GM12878 (cell line): ENCODE data around the gene RAB35. TPM values are rescaled to one million over a fixed set of nuclear protein-coding genes. Genes with fewer than 3 reads are reported as not detected.

Experiments used
- ATAC-seq: fragments of 200-7000 bp; cut with Tn5 transposase; 3 replicates; pipeline ENCODE4 v1.9.1; 2020; ENCODE audit warnings: mild to moderate bottlenecking, moderate library complexity
- BruUV-seq: library from RNA; stranded (reverse); fragments of 400-500 nt; replicated peaks from 2 replicates; lab custom pipeline; 2021; lab: Mats Ljungman, UMichigan
- CTCF ChIA-PET: fragments of 300-600 bp; sonication (Branson Sonifier 250); formaldehyde crosslinking; extraction: SDS; loops from one replicate; lab custom pipeline; 2021; ENCODE audit warnings: inconsistent platforms; lab: Yijun Ruan, JAX
- POLR2A ChIA-PET: fragments of 350-600 bp; formaldehyde crosslinking; extraction: SDS; loops from one replicate; lab custom pipeline; 2021; ENCODE audit warnings: inconsistent platforms; lab: Charles Lee
- RAD21 ChIA-PET: fragments of 300-600 bp; sonication (Branson Sonifier 250); formaldehyde crosslinking; loops from one replicate; lab custom pipeline; 2023; ENCODE audit warnings: antibody characterized with exemption; ENCODE audit not compliant: unreplicated experiment; lab: Charles Lee
- SMC1A ChIA-PET: fragments of 300-600 bp; sonication (Branson Sonifier 250); formaldehyde crosslinking; loops from one replicate; lab custom pipeline; 2023; ENCODE audit not compliant: unreplicated experiment, uncharacterized antibody; lab: Charles Lee
- DNase-seq: peaks from one replicate; pipeline ENCODE4 v3.0.0-alpha.2; 2011; ENCODE audit warnings: low read depth, low spot score
- FAIRE-seq: peaks from 3 replicates; lab custom pipeline; 2011; peaks lifted over from hg19 to GRCh38; lab: Jason Lieb, UNC
- H2AFZ ChIP-seq: 2 replicates; pipeline ENCODE4 v1.6.0; 2011; ENCODE audit warnings: low read depth, low read length, control low read depth; ENCODE audit not compliant: control insufficient read depth
- H3K27ac ChIP-seq: 2 replicates; pipeline ENCODE4 v1.5.1; 2011; ENCODE audit warnings: control low read depth; ENCODE audit not compliant: control insufficient read depth, insufficient read depth
- H3K27me3 ChIP-seq, 2 experiments: replicated peaks in 1 of 2; 2 replicates each; pipeline versions ENCODE4 v1.6.0 to v1.6.1; 2011; ENCODE audit warnings: low read length in 1 of 2; ENCODE audit not compliant: control insufficient read depth in 2 of 2, insufficient read depth in 2 of 2
- H3K36me3 ChIP-seq, 2 experiments: 2 replicates each; pipeline ENCODE4 v1.5.1; 2011; ENCODE audit warnings: low read length in 1 of 2; ENCODE audit not compliant: control insufficient read depth in 2 of 2, insufficient read depth in 2 of 2
- H3K4me1 ChIP-seq: 2 replicates; pipeline ENCODE4 v1.6.1; 2011; ENCODE audit warnings: mild to moderate bottlenecking, low read length, moderate library complexity, mixed read lengths; ENCODE audit not compliant: control insufficient read depth, insufficient read depth
- H3K4me2 ChIP-seq: 2 replicates; pipeline ENCODE4 v1.6.0; 2011; ENCODE audit warnings: control low read depth; ENCODE audit not compliant: control insufficient read depth, insufficient read depth
- H3K4me3 ChIP-seq: fragments of 200-600 bp; sonication (generic); 2 replicates; pipeline ENCODE4 v1.5.1; 2016
- H3K79me2 ChIP-seq: 2 replicates; pipeline ENCODE4 v1.6.0; 2011; ENCODE audit warnings: low read length; ENCODE audit not compliant: control insufficient read depth, insufficient read depth
- H3K9ac ChIP-seq: 2 replicates; pipeline ENCODE4 v1.8.0; 2011; ENCODE audit warnings: low read length, control low read depth, mixed read lengths; ENCODE audit not compliant: control insufficient read depth, insufficient read depth
- H3K9me3 ChIP-seq: replicated peaks from 3 replicates; pipeline ENCODE4 v1.5.1; 2011; ENCODE audit warnings: mild to moderate bottlenecking, low read length; ENCODE audit not compliant: control insufficient read depth, insufficient read depth
- H4K20me1 ChIP-seq: 2 replicates; pipeline ENCODE4 v1.6.0; 2011; ENCODE audit not compliant: control insufficient read depth, insufficient read depth
- BRCA1 ChIP-seq: IDR thresholded peaks from 2 replicates; pipeline ENCODE4 v1.6.1; 2011; ENCODE audit warnings: low read depth, low read length, improper control_type of control experiment
- CBX5 ChIP-seq: sonication (generic); IDR thresholded peaks from 2 replicates; pipeline ENCODE4 v1.6.1; 2016; ENCODE audit warnings: low read depth, moderate library complexity, mild to moderate bottlenecking, inconsistent platforms
- CHD1 ChIP-seq: IDR thresholded peaks from 2 replicates; pipeline ENCODE4 v1.6.1; 2012; ENCODE audit warnings: low read depth, low read length, improper control_type of control experiment
- CHD4 ChIP-seq: fragments of 200-600 bp; sonication (generic); IDR thresholded peaks from 2 replicates; pipeline ENCODE4 v1.6.1; 2016; ENCODE audit warnings: mild to moderate bottlenecking
- HCFC1 ChIP-seq: fragments of 150-350 bp; IDR thresholded peaks from 2 replicates; pipeline ENCODE4 v1.6.1; 2014; ENCODE audit warnings: low read length
- HSF1 ChIP-seq: fragments of 150-350 bp; IDR thresholded peaks from 2 replicates; pipeline ENCODE4 v1.6.1; 2014; ENCODE audit warnings: mild to moderate bottlenecking, low read depth, low read length
- JUNB ChIP-seq: IDR thresholded peaks from 2 replicates; pipeline ENCODE4 v1.6.1; 2016; ENCODE audit warnings: antibody characterized with exemption, mild to moderate bottlenecking
- MAX ChIP-seq: IDR thresholded peaks from 2 replicates; pipeline ENCODE4 v1.6.1; 2012; ENCODE audit warnings: low read depth, low read length, improper control_type of control experiment
- NFYA ChIP-seq: IDR thresholded peaks from 2 replicates; pipeline ENCODE4 v1.6.1; 2011; ENCODE audit warnings: low read depth, mild to moderate bottlenecking, low read length, improper control_type of control experiment, borderline replicate concordance
- NR2C1 ChIP-seq: fragments of 450-650 bp; IDR thresholded peaks from 2 replicates; pipeline ENCODE4 v1.6.1; 2017; ENCODE audit warnings: antibody characterized with exemption, mild to moderate bottlenecking, moderate library complexity
- RAD21 ChIP-seq: IDR thresholded peaks from 2 replicates; pipeline ENCODE4 v1.6.1; 2011; ENCODE audit warnings: mild to moderate bottlenecking, low read depth, low read length, moderate library complexity; ENCODE audit not compliant: insufficient read depth
- USF2 ChIP-seq: IDR thresholded peaks from 2 replicates; pipeline ENCODE4 v1.6.1; 2011; ENCODE audit warnings: low read depth, low read length, improper control_type of control experiment, borderline replicate concordance
- ZNF384 ChIP-seq: IDR thresholded peaks from 2 replicates; pipeline ENCODE4 v1.6.1; 2012; ENCODE audit warnings: low read depth, mild to moderate bottlenecking, low read length, improper control_type of control experiment, borderline replicate concordance
- whole genome bisulfite sequencing: methylation state at CpG from one replicate; pipeline ENCODE4 v1.1.6; 2016; ENCODE audit warnings: low lambda C conversion rate; ENCODE audit not compliant: insufficient replicate concordance, insufficient coverage; ENCODE audit errors: missing lambda C conversion rate; 5-methylcytosine and 5-hydroxymethylcytosine counted together
- in situ Hi-C: fragments of 300-500 bp; cut with MboI; formaldehyde crosslinking; loops from 9 replicates; pipeline ENCODE4 v1.14.3; 2018; ENCODE audit warnings: mixed read lengths
- intact Hi-C: fragments of 100-400 bp; cut with micrococcal nuclease; formaldehyde crosslinking; loops from one replicate; pipeline ENCODE4 v1.14.2; 2022; ENCODE audit not compliant: unreplicated experiment
- polyA plus RNA-seq, 11 experiments: library from polyadenylated mRNA; depleted of rRNA in 4 of 11; unstranded in 6 of 11; stranded (reverse) in 5 of 11; fragments of >200 nt; fragmentation: Nextera tagmentation in 4 of 11; fragmentation: Illumina TruSeq in 1 of 11; extraction: Ambion mirVana in 4 of 11; extraction: Trizol in 1 of 11; gene quantifications; 1 replicate in 1 of 11; 2 replicates in 10 of 11; pipeline versions ENCODE4 v1.2.1 to v1.2.3, GENCODE V29; 2011 to 2016; ENCODE audit warnings: inconsistent platforms in 2 of 11, missing spikeins in 2 of 11, low read depth in 1 of 11
- total RNA-seq, 4 experiments: library from RNA; depleted of rRNA in 3 of 4; stranded (reverse); fragments of >200 nt in 3 of 4; fragmentation: Illumina TruSeq in 1 of 4; extraction: Trizol in 1 of 4; gene quantifications; 2 replicates each; pipeline versions ENCODE4 v1.2.1 to v1.2.3, GENCODE V29; 2013 to 2021
- TF ChIP-seq, protein P1 (sequence below): fragments of 450-650 bp; IDR thresholded peaks from 2 replicates; pipeline ENCODE4 v1.6.1; 2017; ENCODE audit warnings: low read depth, mild to moderate bottlenecking, moderate library complexity

The RAB35 gene
- total and polyA plus RNA-seq, 10 of the 15 experiments (the other 5 are each of a cell fraction or from before 2014, with no cell fraction given): 0.76 to 99.2 (median 43.8) TPM

DNA sequence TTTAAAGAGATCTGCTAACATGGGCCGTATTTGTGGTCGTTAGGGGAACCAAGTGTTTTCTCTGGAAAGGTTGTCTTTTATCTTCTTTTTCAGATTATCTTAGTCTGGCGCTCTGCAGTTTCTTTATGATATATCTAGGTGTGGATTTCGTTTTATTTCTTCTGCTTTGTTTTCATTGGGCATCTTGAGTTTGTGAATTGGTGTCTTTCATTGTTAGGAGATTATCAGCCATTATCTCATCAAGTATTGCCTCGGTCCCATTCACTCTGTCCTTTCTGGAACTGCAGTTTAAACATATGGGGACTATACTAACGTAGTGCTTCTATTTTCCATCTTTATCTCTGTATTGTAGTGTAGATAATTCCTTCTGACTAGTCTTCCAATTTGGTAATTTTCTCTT lies 67.1 kb downstream of the RAB35 start:
- FAIRE-seq (no peak), ATAC-seq (no peak), DNase-seq (no peak)
- no peaks in the 10 kb centered on the region for H3K4me1 ChIP-seq
- no peaks in the 10 kb centered on the region for H3K9me3 ChIP-seq
- no peaks in the 10 kb centered on the region for H3K36me3 ChIP-seq
- no peak for TF ChIP-seq CHD4
- no peak for TF ChIP-seq HSF1
- no peak for TF ChIP-seq BRCA1
- no peak for TF ChIP-seq USF2
- TF ChIP-seq NFYA: no peak
- TF ChIP-seq JUNB: no peak
- TF ChIP-seq RAD21: no peak
- TF ChIP-seq CBX5: no peak
- no peak for TF ChIP-seq HCFC1
- TF ChIP-seq MAX: no peak
- TF ChIP-seq NR2C1: no peak
- TF ChIP-seq ZNF384: no peak
- no peak for TF ChIP-seq CHD1
- TF ChIP-seq, protein P1, sequence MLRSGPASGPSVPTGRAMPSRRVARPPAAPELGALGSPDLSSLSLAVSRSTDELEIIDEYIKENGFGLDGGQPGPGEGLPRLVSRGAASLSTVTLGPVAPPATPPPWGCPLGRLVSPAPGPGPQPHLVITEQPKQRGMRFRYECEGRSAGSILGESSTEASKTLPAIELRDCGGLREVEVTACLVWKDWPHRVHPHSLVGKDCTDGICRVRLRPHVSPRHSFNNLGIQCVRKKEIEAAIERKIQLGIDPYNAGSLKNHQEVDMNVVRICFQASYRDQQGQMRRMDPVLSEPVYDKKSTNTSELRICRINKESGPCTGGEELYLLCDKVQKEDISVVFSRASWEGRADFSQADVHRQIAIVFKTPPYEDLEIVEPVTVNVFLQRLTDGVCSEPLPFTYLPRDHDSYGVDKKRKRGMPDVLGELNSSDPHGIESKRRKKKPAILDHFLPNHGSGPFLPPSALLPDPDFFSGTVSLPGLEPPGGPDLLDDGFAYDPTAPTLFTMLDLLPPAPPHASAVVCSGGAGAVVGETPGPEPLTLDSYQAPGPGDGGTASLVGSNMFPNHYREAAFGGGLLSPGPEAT: no peak
- SMC1A ChIA-PET: interaction anchor here (0.8 to 1.1 kb wide), 2 partner anchors 13 to 65 kb away, joined by 3 to 4 read pairs; no protein-coding TSS in a partner anchor
- CTCF ChIA-PET: no interaction called here
- H3K4me3 ChIP-seq: no peak overlapping the region
- RAD21 ChIA-PET: no interaction called here
- H3K4me2 ChIP-seq: no peak overlapping the region
- H3K79me2 ChIP-seq: no peaks in the 10 kb centered on the region
- POLR2A ChIA-PET: interaction anchor here (0.5 kb wide), 1 partner anchor 139 kb away, joined by 4 read pairs; no protein-coding TSS in a partner anchor
- H3K27me3 ChIP-seq: no peaks in the 10 kb centered on the region
- intact Hi-C loops (no loop called here), in situ Hi-C loops (no loop called here)
- no peaks in the 10 kb centered on the region for H4K20me1 ChIP-seq
- H3K27ac ChIP-seq: no peak overlapping the region
- H2AFZ ChIP-seq: no peak overlapping the region
- 34% methylated on average over 6 of the region's 6 CpGs for WGBS
- no TSS peak for BruUV-seq
- no peak overlapping the region for H3K9ac ChIP-seq
